ENCODE data around the gene CLCN2.

Gene CLCN2

DNA sequence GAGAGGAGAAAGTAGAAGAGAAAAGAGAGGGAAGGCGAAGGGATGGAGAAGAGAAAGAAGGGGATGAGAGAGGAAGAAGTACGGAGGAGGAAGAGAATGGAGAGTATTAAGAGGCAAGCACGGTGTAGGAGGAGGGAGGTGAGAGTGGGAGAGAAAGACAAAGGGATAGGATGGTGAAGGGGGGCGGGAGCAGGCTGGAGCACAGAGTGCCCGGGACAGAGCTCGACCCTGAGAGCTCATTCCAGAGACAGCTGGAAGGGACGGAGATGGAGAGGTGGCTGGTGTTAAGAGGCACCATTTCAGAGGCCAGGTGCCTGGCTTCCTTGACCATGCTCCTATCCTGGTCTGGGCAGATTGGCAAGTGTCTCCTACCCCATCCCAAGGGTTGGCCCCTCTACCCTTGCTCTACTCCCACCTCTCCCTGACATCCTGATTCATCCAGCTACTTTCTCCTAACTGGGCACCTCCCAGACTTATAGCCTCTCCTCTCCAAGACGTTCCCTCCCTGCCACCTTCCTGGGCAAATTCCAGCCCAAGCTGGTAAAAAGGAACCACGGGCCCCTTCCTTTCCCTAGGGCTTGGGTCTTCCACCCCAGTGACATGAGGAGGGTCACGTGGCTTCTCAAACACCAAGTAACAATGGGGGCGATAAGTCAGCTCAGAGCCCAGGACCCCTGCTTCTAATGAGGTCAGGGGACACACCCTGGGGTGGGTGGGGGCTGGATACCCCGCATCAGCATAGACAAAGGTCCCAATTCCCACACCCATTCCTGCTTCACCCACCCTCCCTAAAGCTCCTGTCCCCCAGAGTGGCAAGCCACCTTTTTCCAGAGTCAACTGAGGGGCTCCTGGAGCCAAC is 1.1 kb downstream of the CLCN2 start:
- no peak for DNase-seq (ENCODE audit: low read depth)

DNA sequence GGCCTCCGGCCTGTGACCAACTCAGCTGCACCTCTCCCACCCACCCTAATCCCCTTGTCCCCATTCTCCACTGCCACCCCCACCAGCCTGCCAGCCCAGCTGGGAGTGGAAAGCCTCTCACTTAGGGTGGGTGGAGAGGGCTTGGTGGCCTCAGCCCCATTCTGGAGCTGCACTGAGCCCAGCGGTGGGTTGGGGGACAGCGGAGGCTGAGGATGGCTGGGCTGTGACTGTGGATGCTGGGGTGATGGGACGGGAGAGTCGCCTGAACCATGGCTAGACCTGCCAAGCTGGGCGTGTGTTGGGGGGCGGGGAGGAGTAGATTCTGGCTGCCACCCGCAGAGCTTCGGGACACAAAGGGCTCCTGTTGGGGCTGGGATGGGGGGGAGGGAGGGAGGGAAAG is 1.8 kb downstream of the CLCN2 start:
- no peak for DNase-seq (ENCODE audit: low read depth)

DNA sequence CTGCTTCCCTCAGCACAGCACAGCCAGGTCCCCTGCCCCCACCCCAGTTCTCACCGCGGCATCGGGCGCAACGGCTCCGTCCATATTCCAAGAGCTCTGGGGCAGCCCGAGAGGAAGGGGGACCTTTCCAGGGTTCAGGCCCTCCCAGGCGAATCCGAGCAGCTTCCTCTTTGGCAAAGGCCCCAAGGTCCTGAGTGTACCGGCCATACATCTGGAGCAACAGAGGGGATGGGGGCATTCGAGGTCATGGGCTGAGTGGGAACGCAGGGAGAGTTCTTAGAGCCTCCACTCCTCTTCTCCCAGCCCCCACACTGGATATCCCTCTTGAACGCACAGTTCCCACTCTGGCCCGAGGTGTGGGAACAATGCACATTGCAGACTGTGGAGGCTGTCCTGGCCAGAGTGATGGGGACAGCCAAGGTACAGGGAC is 2.5 kb downstream of the CLCN2 start:
- DNase-seq (ENCODE audit: low read depth): no peak

DNA sequence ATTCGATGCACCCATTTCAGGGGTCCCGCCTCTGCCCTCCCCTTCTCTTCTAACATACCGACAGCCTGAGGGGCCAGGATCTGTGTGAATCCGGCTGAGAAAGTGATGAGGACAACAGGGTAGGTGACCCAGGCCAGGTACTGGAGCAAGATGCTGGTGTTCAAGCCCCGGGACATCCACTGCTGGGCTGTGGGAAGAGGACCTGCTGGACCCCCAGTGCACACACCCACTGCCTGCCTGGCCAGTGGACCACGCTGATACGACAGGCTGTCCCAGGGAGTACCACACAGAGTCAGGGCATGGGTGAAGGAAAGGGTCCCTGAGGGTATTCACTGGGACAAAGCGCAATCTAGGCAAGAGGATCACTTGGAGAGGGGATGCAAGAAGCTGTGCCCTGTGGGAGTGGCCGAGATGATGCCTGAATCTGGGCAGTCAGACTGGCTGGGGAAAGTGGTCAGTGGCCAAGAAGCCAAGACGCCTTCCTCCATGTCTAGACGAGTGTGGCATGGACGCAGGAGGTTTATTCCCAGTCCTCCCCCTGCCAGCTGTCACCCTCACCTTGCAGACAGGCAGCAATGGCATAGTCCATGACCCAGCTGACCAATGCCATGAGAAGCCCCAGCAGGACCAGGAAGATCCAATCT is 3.2 kb downstream of the CLCN2 start:
- no peak for DNase-seq (ENCODE audit: low read depth)

DNA sequence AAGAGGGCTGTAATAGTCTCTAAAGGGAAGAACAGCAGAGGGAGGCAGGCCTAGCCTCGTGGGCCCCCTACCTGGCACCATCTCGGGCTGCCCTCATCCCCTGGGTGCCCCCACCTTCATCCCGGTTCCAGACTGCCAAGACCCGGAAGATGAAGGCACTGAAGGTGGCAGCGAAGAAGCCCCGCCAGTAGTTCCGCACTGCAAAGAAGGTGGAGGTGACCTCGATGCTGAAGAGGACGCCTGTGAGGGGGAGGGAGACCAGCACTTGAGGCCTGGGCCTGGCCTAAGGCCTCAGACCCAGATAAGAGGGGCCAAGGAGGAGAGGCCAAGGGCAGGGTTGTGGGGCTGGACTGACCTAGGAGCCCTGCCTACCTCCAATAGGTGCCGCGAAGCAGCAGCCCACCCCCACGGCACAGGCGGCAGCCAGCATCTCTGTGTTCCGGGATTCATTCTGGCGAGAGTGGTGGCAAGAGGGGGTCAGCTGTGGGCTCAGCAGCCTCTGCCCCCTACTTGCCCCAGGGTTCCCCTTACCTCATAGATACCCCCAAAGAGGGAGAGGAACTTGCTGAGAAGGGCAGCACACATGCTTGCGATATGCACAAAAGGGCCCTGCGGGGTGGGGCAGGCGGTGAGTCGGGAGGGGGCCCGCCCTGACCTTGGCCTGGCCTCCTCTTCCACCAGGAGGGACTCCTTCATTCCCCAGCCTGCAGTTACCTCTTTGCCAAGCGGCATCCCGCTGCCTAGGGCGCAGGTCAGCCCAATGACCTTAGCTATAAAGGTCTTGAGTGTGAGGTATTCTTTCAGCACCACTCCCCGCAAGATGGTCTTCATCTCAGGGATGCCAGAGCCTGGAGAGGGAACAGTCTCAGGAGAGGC is 3.9 kb downstream of the CLCN2 start:
- DNase-seq (ENCODE audit: low read depth): no peak

DNA sequence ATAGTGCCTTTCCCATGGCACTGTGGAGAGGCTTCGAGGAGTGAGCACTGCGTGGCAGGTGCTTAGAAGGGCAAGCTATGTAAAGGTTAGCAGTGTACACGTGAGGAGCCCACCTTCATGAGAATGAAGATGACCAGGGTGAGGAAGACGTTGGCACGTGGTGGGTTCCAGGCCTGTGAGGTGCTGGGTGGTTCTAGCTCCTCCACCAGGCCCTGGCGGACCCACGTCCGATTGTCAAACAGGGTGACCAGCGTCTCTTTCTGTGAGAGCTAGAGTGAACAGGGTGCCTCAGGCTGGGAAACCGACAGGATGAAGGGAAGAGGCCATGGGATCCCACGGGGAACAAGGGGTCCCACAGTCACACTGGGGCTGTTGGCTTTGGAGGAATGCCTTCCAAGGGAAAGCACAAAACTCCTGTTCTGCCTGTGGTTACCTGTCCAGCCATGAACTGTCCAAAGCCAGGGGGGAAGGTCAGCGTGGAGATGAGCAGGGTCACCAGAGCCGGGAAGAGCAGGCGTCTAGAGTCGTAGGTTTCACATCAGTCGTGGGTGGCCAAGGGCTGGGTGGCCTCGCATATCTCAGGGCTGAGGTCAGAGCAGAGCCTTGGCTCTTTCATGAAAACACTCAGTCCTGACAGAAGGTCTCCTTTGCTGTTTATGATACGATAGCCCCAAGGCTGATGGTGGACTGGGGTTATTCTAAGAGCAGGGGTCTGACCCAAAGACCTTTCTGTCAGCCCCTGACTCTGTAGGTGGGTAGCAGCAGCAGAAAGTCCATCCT is 6.0 kb downstream of the CLCN2 start:
- DNase-seq (ENCODE audit: low read depth): no peak

DNA sequence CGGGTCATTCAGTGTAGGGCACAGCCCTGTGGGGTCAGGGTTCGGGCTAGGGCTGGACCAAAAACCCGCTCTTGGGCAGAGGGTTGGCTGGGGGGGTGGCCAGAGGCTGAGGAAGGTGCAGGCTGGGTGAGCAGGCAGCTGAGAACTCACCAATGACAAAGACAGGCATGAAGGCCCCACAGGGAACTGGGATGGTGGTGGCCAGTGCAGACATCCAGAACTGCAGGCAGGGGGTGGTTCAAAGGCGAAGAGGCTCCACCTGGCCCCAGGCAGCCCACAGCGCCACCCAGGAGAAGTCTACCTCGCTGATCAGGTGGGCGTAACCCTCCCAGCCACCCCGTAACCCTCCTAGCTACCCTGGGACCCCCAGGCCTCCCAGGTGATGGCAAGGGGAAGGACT is 6.7 kb downstream of the CLCN2 start:
- DNase-seq (ENCODE audit: low read depth): no peak

DNA sequence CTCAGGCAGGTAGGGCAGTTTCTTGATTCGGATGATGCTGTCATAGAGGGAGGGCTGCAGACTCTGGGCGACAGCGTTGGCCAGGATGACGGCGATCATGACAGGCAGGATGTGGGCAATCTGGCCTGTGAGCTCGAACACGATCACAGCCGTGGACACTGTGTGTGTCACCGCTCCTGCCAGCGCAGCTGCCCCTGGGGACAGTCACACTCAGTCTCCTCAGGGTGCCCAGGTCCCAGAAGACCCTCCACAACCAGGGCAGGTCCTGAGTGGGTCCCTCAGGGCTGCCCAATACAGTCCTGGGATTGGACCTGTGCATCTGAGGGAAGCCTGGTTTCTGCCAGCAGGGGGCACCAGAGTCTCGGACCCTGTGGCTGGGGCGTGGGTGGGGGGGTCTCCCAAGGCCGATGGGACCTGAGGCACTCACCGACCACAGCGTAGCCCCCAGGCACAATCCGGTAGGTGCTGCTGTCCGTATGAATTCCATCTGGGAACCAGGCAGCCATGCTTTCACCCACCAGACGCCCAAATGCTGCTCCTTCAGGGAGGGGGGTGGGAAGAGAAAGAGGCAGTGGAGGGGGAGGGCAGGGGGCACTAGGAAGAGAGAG is 7.2 kb downstream of the CLCN2 start:
- peak; percentile 42 for DNase-seq (ENCODE audit: low read depth)

DNA sequence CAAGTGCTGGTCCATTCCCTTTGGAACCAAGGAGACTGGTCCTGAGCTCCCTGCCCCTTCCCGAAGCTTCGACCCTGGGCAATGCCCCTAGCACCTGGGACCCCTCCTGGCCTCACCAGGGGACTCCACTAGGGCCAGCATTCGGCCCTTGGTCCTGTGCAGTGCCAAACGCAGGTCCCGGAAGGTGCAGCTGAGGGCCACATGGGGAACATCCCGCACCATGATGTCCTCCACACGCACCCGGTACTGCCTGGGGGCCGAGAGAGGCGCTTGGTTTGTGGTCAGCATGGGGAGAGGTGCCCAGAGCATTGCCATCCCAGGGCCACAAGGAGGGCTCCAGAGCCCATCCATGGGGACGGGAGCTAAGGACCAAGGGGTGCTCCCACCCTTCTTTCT is 7.9 kb downstream of the CLCN2 start:
- DNase-seq (ENCODE audit: low read depth): no peak

DNA sequence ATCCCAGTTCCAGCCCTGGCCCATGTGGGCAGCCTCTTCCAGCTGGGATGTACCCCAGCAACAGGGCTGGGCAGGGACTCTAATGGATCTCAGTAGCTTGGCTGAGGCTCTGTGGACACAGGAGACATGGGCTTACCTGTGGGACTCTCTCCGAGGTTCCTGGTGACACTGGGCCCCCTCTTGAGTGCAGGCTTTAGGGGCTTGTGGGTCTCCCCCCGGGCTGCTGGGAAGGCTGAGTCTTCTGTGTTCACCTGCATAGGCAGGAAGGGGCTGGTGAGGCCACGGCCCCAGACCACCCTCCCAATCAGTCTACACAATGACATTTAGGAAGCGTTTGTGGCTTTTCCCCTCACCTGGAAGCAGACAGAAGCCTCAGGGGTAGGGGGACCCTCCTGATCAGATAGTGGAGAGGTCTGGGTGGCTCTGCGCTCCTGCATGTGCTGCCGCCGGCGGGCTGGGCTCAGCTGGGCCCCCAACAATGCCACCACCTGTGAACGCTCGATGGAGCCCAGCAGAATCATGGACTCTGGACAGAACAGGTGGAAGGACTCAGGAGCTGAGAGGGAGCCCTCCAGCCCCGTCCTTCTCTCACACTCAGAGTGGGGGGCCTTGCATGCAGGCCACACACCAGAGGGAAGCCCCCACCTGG is 8.4 kb downstream of the CLCN2 start:
- DNase-seq (ENCODE audit: low read depth): no peak

DNA sequence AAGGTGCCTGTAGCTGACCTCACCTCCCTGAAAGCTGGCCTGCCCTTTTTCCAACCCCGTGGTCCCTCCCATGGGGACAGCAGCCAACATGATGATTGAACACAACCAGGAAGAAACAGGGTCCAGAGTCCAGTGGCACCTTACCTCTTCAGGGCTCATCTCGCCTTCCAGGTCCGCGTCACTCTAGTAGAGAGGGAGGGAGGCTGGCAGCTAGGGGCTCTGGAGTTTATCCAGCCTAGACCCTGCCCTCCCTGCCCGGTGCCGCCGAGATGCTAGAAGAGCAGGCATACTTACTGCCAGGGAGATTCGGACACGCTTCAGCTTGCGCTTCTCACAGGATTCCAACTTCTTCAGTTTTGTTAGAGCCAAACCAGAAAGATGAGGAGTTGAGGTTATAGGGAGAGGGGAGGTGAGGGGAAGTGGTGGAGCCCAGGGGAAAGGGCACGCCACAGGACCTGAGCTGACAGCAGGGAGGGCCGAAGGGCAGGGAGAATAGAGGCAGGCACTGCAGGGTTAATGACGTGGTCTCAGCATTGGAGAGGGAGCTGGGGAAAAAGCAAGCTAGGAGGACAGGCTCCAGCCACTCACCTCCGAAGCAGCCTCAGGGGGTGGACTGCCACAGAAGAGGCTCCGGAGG is 9.1 kb downstream of the CLCN2 start:
- DNase-seq (ENCODE audit: low read depth): no peak

DNA sequence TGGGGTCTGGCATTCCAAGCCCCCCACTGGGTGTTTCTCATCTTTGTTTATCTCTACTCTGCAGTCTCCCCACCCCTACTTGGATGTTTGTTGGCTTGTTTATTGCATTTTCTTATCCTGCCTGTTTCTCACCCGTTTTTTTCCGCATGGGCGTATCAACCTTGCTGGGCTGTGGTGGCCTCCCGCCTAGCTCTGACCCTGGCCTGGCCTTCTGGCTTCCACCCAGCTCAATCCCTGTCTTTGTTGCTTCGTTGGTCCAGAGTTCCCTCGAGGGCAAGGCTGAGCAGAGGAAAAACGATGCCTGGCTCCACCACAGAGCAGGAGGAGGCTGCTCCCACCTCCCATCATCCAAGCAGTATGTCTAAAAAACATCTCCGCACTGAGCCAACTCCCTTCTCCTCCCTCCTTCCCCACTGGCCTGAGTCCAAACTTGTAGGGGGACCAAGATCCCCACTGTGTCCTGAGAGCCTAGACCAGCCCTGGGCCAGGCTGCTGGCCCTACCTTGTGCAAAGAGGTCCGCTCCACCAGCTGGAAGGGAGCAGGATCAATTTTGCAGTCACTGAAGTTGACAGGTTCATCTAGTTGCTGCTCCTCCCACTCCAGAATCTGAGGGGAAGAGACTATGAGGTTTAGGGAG is 9.8 kb downstream of the CLCN2 start:
- no peak for DNase-seq (ENCODE audit: low read depth)

DNA sequence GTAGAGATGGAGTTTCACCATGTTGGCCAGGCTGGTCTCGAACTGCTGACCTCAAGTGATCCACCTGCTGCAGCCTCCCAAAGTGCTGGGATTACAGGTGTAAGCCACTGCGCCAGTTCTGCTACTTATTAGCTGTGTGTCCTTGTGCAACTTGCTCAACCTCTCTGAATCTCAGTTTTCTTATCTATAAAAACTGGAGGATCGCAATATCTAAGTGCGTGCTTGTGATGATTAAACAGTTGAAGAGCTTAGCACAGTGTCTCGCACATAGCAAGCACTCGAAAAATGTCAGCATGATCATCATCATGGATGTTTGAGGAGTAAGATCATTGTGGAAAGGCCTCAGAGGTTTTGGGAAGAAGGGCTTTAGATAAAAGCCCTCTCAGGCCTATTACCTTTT is 10.8 kb downstream of the CLCN2 start:
- no peak for DNase-seq (ENCODE audit: low read depth)

DNA sequence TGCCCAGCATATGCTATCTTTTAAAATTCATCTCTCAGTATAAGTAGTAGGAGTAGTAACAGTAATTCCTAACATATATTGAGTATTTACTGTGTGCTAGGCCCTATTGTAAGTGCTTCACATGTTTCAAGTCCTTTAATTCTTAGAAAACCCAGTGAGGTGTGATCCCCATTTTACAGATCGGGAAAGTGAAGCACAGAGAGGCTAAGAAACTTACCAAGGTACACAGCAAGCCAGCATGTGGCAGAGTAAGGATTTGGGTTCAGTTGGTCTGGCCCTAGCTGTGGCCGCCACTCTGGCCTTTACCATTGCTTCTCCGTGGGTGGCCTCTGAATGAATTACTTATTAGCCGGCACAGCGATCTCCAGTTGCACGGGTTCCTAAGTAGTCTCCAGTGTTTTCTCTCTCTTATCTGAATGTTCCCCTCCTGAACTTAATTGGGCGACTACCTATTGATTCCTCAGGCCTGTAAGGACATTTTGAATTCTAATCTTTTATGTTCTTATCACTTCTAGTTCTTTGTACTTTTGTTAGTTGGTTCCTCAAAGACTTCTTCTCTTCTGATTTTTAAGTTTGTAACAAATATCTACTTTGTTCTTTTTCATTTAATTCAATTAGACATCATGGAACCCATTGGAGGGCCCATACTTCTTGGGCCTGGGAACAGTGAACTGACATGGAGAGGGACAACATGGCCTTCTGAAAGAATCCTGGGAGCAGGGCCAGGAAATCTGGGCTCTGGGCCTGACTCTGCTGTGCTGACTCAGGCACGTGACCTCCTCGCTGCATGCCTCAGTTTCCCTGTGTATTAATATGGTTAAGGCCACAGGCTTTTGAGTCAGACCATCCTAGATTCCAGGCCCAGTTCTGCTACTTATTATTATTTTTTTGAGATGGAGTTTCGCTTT is 11.6 kb downstream of the CLCN2 start:
- DNase-seq (ENCODE audit: low read depth): no peak

DNA sequence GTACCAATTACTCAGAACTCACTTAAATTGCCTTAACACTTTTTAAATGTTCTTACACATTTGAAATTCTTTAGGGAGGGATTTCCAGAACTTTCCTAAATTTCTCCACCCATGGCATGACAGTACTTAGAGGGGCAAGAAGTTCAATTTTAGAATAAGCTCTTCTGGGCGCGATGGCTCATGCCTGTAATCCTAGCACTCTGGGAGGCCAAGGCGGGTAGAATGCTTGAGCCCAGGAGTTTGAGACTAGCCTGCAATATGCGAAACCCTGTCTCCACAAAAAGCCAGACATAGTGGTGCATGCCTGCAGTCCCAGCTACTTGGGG is 13.4 kb downstream of the CLCN2 start:
- DNase-seq (ENCODE audit: low read depth): no peak

DNA sequence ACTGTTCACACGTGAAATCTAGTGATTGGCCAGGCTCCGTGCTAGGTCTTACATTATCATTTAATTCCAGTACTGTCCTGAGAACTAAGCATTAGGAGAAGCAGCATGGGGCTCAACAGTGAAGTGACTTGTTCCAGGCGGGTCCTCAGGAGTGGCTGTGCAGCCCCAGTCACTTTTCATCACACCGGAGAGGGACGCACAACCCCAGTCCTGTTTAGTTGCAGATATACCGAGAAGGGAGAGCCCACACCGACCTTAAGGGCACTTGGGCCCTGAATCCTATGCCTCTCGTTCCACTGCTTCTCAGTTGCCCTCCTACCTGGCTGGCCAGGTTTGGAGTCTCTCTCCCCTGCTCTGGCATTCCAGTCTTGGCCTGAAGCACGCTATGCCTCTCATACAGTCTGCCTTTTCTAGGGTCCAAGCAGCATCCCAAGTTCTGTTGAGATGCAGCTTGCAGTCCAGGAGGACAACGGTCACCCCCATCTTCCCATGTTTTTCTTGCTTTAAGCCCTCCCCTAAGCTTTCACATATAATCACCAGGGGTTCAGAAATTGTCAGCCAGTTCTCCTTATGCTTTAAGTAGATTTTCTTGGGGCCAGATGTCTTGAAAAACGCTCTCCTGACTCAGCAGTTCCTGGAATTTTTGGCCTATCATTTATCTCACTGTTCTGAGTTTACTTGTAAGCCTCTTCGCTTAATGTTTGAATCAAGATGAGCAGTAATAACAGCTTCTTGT is 13.9 kb downstream of the CLCN2 start:
- no peak for DNase-seq (ENCODE audit: low read depth)

DNA sequence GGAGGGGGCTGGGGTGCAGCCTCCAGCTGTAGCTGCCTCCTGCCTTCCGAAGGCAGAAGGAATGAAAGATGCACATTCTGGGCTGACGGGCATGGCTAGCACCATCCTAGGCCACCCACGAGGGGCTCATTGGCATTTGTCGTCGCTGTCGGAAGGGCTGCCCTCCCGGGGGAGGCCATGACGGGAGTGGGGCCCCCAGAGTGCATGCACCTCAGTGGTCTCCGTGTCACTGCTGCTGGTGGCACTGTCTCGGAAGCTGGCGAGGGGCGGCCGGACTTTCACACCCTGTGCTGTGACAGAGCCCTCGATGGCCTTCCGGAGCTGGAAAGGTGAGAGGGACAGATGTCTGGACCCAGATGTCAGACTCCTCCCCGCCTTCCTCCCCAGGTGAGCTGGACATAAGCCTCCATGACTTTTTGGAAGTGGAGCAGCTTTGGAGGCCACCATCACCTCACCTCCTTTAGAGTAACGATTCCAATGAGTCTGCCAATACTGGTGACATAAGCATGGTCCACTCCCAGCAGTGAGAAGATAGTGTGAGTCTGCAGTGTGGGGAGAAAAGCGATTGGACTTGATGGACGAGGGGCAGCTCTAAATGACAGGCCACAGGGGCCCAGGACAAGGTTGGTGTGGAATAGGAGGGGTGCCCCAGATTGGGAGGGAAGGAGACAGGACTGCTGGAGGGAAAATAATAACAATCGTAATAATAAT is 14.8 kb downstream of the CLCN2 start:
- DNase-seq (ENCODE audit: low read depth): no peak
